HG03097 (cell line): ENCODE results near the gene SEC16A.

Experiments used
- ATAC-seq: cut with Tn5 transposase; IDR thresholded peaks from one replicate; pipeline ENCODE4 v1.9.1; 2021; ENCODE audit not compliant: unreplicated experiment, low FRiP score

SEC16A gene

GRCh38 chr9:136442265-136442664, 40.6 kb downstream of the SEC16A start:
- no peak for ATAC-seq

GRCh38 chr9:136441681-136442245, 41.1 kb downstream of the SEC16A start:
- no peak for ATAC-seq

- ATAC-seq, result no peak
Measured at GRCh38 chr9:136441191-136441680, 41.6 kb downstream of the SEC16A start.

- peak; percentile 53 for ATAC-seq
Measured at GRCh38 chr9:136439481-136440408, 43.1 kb downstream of the SEC16A start, which contains the start of gene INPP5E. Gene INPP5E (minus strand): TSS chr9:136439845. CDS start chr9:136439419, 426 bp downstream.

- peak; percentile 39 for ATAC-seq
Measured at GRCh38 chr9:136438548-136439480, 44.0 kb downstream of the SEC16A start.

GRCh38 chr9:136437839-136438547, 44.8 kb downstream of the SEC16A start:
- no peak for ATAC-seq

GRCh38 chr9:136437430-136437829, 45.4 kb downstream of the SEC16A start:
- no peak for ATAC-seq

GRCh38 chr9:136436055-136436634, 46.7 kb downstream of the SEC16A start:
- no peak for ATAC-seq

GRCh38 chr9:136434580-136435169, 48.2 kb downstream of the SEC16A start:
- no peak for ATAC-seq

- ATAC-seq, result no peak
Measured at GRCh38 chr9:136433849-136434579, 48.8 kb downstream of the SEC16A start.

- ATAC-seq, result no peak
Measured at GRCh38 chr9:136433043-136433715, 49.7 kb downstream of the SEC16A start.

GRCh38 chr9:136432591-136432990, 50.2 kb downstream of the SEC16A start:
- ATAC-seq, result no peak

- no peak for ATAC-seq
Measured at GRCh38 chr9:136431782-136432350, 51.0 kb downstream of the SEC16A start.

GRCh38 chr9:136430588-136431234, 52.1 kb downstream of the SEC16A start:
- no peak for ATAC-seq

- ATAC-seq, result no peak
Measured at GRCh38 chr9:136429683-136430491, 53.0 kb downstream of the SEC16A start.

GRCh38 chr9:136429075-136429628, 53.7 kb downstream of the SEC16A start:
- ATAC-seq, result no peak
